HG03520 (cell line): ENCODE measurements around the gene DNM1L.

Source experiments
- ATAC-seq: cut with Tn5 transposase; IDR thresholded peaks from one replicate; pipeline ENCODE4 v1.9.1; 2021; ENCODE audit warnings: mild to moderate bottlenecking, moderate library complexity; ENCODE audit not compliant: unreplicated experiment

The DNM1L gene

GRCh38 chr12:32679091-32679919, at the start of gene DNM1L:
Gene DNM1L, plus strand, starts transcription at chr12:32679301. Its CDS starts 63 bp downstream, at chr12:32679364.
- peak; percentile 96 for ATAC-seq

- ATAC-seq: no peak
These were observed 37.7 kb upstream of the DNM1L start for GRCh38 chr12:32641287-32641901.

- ATAC-seq: no peak
These were observed 34.7 kb upstream of the DNM1L start for GRCh38 chr12:32644431-32644830.

GRCh38 chr12:32647275-32647674, 31.8 kb upstream of the DNM1L start:
- no peak for ATAC-seq

GRCh38 chr12:32650508-32650907, 28.6 kb upstream of the DNM1L start:
- no peak for ATAC-seq

GRCh38 chr12:32651151-32651955, 27.7 kb upstream of the DNM1L start:
- no peak for ATAC-seq

GRCh38 chr12:32651956-32652210, 27.2 kb upstream of the DNM1L start:
- no peak for ATAC-seq

- ATAC-seq: no peak
These were observed 19.1 kb upstream of the DNM1L start for GRCh38 chr12:32659908-32660440.

- ATAC-seq: no peak
These were observed 17.4 kb upstream of the DNM1L start for GRCh38 chr12:32661706-32662105.

- ATAC-seq: no peak
These were observed 16.4 kb upstream of the DNM1L start for GRCh38 chr12:32662665-32663064.

GRCh38 chr12:32666018-32666417, 13.1 kb upstream of the DNM1L start:
- ATAC-seq: no peak

- ATAC-seq: no peak
These were observed 9.5 kb upstream of the DNM1L start for GRCh38 chr12:32669584-32669983.

- ATAC-seq: no peak
These were observed 6.9 kb upstream of the DNM1L start for GRCh38 chr12:32671930-32672780.

- no peak for ATAC-seq
These were observed 778 bp downstream of the DNM1L start for GRCh38 chr12:32679920-32680237.

GRCh38 chr12:32680787-32681186, 1.7 kb downstream of the DNM1L start:
- no peak for ATAC-seq

GRCh38 chr12:32681272-32681671, 2.2 kb downstream of the DNM1L start:
- ATAC-seq: no peak

- no peak for ATAC-seq
These were observed 7.2 kb downstream of the DNM1L start for GRCh38 chr12:32686340-32686739.

GRCh38 chr12:32688786-32689185, 9.7 kb downstream of the DNM1L start:
- no peak for ATAC-seq

- no peak for ATAC-seq
These were observed 11.8 kb downstream of the DNM1L start for GRCh38 chr12:32690927-32691326.

- no peak for ATAC-seq
These were observed 13.3 kb downstream of the DNM1L start for GRCh38 chr12:32692358-32692757.

GRCh38 chr12:32693036-32693435, 13.9 kb downstream of the DNM1L start:
- no peak for ATAC-seq
